Kidney (tissue), 14 donors: ENCODE measurements around the gene INHA. TPM values are rescaled to one million over a fixed set of nuclear protein-coding genes. Genes with fewer than 3 reads are reported as not detected.

Experiments
- DNase-seq, 5 donors: peaks; one replicate each; pipeline ENCODE4 v3.0.0-alpha.2; 2013 to 2020
- FAIRE-seq: peaks from 2 replicates; lab custom pipeline; 2012; peaks lifted over from hg19 to GRCh38; lab: Jason Lieb, UNC
- H3K27ac ChIP-seq, 2 donors: one replicate each; pipeline ENCODE4 v1.7.0; 2013; ENCODE audit warnings: low read depth in 2 of 2, low read length in 2 of 2, inconsistent platforms in 1 of 2
- H3K27me3 ChIP-seq: one replicate; pipeline ENCODE4 v1.7.1; 2013; ENCODE audit warnings: low read length, inconsistent platforms; ENCODE audit not compliant: control insufficient read depth, insufficient read depth
- H3K36me3 ChIP-seq, 3 donors: one replicate each; pipeline versions ENCODE4 v1.7.0 to v1.7.1; 2013; ENCODE audit warnings: low read length in 3 of 3, control low read depth in 1 of 3, inconsistent platforms in 1 of 3; ENCODE audit not compliant: insufficient read depth in 3 of 3, control insufficient read depth in 2 of 3
- H3K4me1 ChIP-seq, 3 donors: one replicate each; pipeline versions ENCODE4 v1.7.0 to v1.7.1; 2013; ENCODE audit warnings: low read length in 3 of 3, inconsistent platforms in 1 of 3, low read depth in 1 of 3; ENCODE audit not compliant: control insufficient read depth in 2 of 3, insufficient read depth in 2 of 3
- H3K4me3 ChIP-seq, 3 donors: one replicate each; pipeline versions ENCODE4 v1.7.0 to v1.8.1; 2013; ENCODE audit warnings: low read length in 3 of 3, control low read depth in 1 of 3, inconsistent platforms in 1 of 3
- H3K9ac ChIP-seq, 3 donors: one replicate each; pipeline versions ENCODE4 v1.7.0 to v1.7.1; 2013; ENCODE audit warnings: low read length in 3 of 3, control low read depth in 1 of 3, inconsistent platforms in 1 of 3
- H3K9me3 ChIP-seq, 3 donors: one replicate each; pipeline versions ENCODE4 v1.7.0 to v1.7.1; 2013; ENCODE audit warnings: low read length in 3 of 3, control low read depth in 1 of 3, inconsistent platforms in 1 of 3; ENCODE audit not compliant: control insufficient read depth in 2 of 3, insufficient read depth in 1 of 3
- CTCF ChIP-seq: IDR thresholded peaks from 3 replicates; pipeline ENCODE4 v1.5.1; 2012; ENCODE audit warnings: mild to moderate bottlenecking, moderate library complexity, borderline replicate concordance; ENCODE audit not compliant: insufficient read depth; ENCODE audit errors: extremely low read depth
- intact Hi-C: fragments of 100-400 bp; cut with DNase I; formaldehyde crosslinking; loops from one replicate; pipeline ENCODE4 v1.11.1; 2022
- polyA plus RNA-seq: library from polyadenylated mRNA; stranded (reverse); fragments of 350-450 nt; fragmentation: Illumina TruSeq; extraction: RNeasy Lipid Tissue Mini Kit (QIAGEN cat#74804); gene quantifications from one replicate; pipeline ENCODE4 v1.2.3, GENCODE V29; 2014; ENCODE audit warnings: low read depth, low replicate concordance; ENCODE audit not compliant: insufficient read depth
- total RNA-seq: library from RNA; stranded (reverse); fragmentation: NEBNext Ultra II Directional; extraction: Animal tissue kit (Norgen Biotek cat#: 25700); gene quantifications from one replicate; pipeline ENCODE4 v1.2.1, GENCODE V29; 2021
- donor health status: control.
- donor health status: control.
- donor health status: control.
- donor health status: control.
- donor health status: control.
- donor health status: DM: yes; HTN: yes; CAD: no.
- donor health status: Normal renal cell carcinoma (clear cell type).

INHA gene
- total and polyA plus RNA-seq, 2 donors from 2014 or later, result 1.2 to 2.5 TPM

DNA sequence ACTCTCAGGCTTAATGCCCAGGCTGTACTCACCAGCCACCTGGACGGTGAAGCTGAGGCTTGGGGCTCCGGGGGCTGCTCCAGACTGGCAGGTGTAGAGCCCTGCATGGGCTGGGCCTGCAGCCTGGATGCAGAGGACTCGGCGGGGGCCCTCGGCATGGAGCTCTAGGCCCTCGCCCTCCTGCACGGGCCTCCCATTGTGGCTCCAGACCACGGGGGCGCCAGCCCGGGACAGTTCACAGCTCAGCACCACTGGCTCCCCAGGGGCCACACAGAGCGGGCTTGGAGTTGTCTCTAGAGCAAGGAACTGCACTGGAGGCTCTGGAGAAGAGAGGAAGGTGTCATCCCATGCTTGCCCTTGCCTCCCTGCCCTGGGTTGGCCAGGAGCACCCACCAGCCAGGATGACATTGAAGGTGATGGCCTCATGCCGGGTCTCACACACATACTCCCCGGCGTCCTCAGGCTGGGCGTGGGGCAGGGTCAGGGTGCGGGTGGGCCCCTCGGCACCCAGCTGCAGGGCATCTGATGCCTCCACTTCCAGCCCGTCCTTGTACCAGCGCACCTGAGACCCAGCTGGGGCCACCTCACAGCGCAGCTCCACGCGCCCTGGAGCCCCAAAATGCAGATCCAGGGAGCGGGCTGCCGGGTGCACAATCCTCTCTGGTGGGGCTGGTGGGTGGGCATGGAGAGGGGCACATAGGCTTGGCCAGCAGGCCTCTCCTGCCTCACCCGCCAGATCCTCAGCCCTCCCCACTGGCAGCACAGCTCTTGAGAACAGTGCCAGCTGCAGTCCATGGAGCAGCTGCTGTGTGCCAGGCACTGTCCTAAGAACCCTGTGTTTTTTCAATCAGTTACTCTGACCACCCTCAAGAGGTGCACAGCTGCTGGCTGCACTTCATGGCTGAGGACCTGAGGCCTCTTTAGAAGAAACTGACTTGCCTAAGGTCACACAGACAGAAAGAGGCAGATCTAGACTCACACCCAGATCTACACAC is 14.0 kb upstream of the INHA start:
- FAIRE-seq, result no peak
- DNase-seq, result peak in 1 of 5 donors; percentile 63

DNA sequence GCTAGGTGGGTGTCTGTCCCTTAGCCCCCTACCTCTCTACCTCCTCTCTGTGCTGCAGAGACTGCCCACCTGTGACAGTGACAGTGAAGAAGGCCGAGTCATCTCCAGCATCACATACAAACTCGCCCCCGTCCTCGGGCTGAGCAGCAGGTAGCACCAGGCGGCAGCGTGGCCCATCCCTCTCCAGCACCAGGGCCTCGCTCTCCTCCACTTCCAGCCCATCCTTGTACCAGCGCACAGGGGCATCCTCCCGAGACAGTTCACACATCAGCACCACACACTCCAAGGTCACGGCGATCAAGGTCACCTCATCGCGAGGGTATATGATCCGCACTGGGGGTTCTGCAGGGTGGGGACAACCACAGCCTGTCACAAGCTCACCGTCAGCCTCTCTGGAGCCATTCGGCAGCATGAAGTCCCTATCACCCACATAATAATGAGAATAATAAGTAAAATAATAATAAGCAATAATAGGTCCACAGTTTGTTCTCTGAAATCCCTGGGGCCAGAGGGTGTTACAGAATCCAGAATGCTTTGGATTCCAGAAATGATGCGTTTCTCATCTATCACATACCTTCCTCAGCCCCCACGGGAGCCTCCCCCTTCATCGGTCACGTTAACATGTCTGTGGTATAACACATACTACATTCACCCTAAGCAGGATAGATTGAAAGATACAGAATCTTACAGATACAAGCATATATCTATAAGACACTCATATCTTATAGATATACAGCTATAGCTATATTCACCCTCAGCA is 12.8 kb upstream of the INHA start:
- no peak for FAIRE-seq
- Histone ChIP-seq H3K4me1 (no peaks in the 10 kb centered on the region), H3K36me3 (peaks cover 3 to 10% (median 6%) of the 10 kb centered on the region in 3 donors), H3K27ac (no peak overlapping the region), H3K9ac (no peak overlapping the region), H3K27me3 (no peaks in the 10 kb centered on the region), H3K4me3 (no peak overlapping the region), H3K9me3 (no peaks in the 10 kb centered on the region)
- DNase-seq, result peak in 1 of 5 donors; percentile 54
- intact Hi-C loops, result no loop called here
- no peak for TF ChIP-seq CTCF

More for the DNA sequence above, 14.0 kb upstream of the INHA start:
- H3K27me3 ChIP-seq, result no peaks in the 10 kb centered on the region
- TF ChIP-seq CTCF, result no peak
- peaks cover 0 to 4% (median 0%) of the 10 kb centered on the region in 3 donors for H3K4me1 ChIP-seq
- H3K9me3 ChIP-seq, result no peaks in the 10 kb centered on the region
- no peak overlapping the region for H3K27ac ChIP-seq
- intact Hi-C loops, result no loop called here
- peaks cover 0 to 5% (median 3%) of the 10 kb centered on the region in 3 donors for H3K36me3 ChIP-seq
- H3K4me3 ChIP-seq, result no peak overlapping the region
- no peak overlapping the region for H3K9ac ChIP-seq

- Histone ChIP-seq H3K4me1 (no peaks in the 10 kb centered on the region), H3K27me3 (no peaks in the 10 kb centered on the region), H3K9me3 (no peaks in the 10 kb centered on the region), H3K27ac (no peak overlapping the region), H3K36me3 (peaks cover 5 to 12% (median 6%) of the 10 kb centered on the region in 3 donors), H3K9ac (no peak overlapping the region), H3K4me3 (no peak overlapping the region)
- FAIRE-seq (no peak), DNase-seq (peak in 2 of 5 donors; percentile 64 to 67)
- intact Hi-C loops, result no loop called here
- TF ChIP-seq CTCF, result peak; percentile 38
These were observed 11.8 kb upstream of the INHA start for GRCh38 chr2:219560037-219560892.
